Lower leg skin (tissue), 3 donors: ENCODE measurements around the gene CCDC93.

Source experiments
- POLR2A ChIP-seq, 2 donors: fragments of 450-650 bp; IDR thresholded peaks; one replicate each; pipeline ENCODE4 v1.6.1; 2016 to 2017; ENCODE audit warnings: antibody characterized with exemption in 2 of 2, mild to moderate bottlenecking in 1 of 2, moderate library complexity in 1 of 2
- TF ChIP-seq, protein P1 (sequence below), 3 donors: fragments of 450-650 bp; IDR thresholded peaks; one replicate each; pipeline ENCODE4 v1.5.1; 2016; ENCODE audit warnings: antibody characterized with exemption in 3 of 3, mild to moderate bottlenecking in 3 of 3, moderate library complexity in 2 of 3

DNA sequence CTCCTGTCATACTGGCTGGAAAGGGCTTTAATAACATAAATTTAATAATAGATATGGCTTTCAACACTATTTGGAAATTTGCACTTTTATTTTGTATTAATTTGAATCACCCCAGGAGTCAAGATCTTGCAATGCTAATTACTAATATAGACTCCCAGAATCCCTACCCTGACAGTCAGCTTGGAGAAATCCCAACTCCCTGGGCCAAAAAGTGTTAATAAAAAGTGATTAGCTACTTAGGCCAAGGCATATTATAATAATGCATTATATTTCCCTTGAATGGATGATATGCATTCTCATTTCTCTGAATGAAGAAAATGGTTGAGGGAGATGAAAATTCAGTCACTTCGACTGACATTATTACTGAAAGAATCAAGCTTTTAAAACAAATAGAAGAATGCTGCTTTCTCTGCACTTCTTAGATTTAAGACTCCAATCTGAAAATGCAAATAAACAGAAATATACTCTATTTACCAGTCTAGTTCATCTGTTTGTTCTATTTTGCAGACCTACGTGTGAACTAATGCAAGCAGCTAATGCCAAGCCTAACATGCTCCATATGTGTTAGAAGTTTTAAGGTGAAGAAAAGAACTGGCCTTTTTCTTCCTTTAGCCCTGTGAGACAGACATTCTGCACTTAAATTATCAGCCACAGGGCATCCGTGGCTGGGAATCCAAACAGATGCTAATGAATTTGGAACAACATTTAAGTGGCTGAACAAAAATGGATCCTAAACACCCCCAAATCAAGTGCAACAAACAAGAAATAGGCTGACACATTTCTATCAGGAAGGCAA, 40.5 kb upstream of the CCDC93 start:
- TF ChIP-seq, protein P1, sequence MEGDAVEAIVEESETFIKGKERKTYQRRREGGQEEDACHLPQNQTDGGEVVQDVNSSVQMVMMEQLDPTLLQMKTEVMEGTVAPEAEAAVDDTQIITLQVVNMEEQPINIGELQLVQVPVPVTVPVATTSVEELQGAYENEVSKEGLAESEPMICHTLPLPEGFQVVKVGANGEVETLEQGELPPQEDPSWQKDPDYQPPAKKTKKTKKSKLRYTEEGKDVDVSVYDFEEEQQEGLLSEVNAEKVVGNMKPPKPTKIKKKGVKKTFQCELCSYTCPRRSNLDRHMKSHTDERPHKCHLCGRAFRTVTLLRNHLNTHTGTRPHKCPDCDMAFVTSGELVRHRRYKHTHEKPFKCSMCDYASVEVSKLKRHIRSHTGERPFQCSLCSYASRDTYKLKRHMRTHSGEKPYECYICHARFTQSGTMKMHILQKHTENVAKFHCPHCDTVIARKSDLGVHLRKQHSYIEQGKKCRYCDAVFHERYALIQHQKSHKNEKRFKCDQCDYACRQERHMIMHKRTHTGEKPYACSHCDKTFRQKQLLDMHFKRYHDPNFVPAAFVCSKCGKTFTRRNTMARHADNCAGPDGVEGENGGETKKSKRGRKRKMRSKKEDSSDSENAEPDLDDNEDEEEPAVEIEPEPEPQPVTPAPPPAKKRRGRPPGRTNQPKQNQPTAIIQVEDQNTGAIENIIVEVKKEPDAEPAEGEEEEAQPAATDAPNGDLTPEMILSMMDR (IDR thresholded peaks at IDR 0.05), result no peak
- no peak for TF ChIP-seq POLR2A (IDR thresholded peaks at IDR 0.05)
